Measurements from ENCODE around the gene ARHGAP21.
"Not testable (repeated sequence)": the region's sequence is repeated elsewhere in the genome, so short reads cannot be mapped to it uniquely, and the experiment has no call there.

Gene ARHGAP21

DNA sequence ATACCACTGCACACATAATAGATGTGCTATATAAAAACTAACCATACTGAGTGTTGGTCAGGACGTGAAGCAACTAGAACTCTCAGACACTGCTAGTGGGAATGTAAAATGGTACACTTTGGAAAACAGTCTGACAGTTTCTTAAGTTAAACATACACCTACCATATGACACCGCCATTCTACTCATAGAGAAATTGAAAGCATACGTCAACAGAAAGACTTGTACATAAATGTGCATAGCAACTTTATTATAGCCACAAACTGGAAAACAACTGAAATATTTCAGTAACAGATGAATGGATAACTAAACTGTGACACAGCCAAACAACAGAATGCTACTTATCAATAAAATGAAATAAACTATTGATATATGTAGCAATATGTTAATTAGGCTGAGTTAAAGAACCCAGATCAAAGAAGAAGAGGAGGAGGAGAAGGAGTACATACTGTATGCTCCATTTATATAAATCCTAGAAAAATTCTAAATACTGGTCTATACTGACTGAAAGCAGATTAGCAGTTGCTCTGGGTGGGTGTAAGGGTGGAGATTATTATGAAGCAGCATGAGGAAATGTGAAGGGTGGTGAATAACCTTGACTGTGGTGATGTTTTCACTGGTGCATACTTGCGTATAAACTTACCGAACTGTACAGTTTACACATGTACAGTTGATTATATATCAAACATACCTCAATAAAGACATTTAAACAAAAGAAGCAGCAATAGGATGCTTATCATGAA, 48.6 kb downstream of the ARHGAP21 start:
- no peak overlapping the region for H3K4me3 ChIP-seq (ENCODE audit: control insufficient read depth, low read depth, low read length)
- TF ChIP-seq, protein P1, sequence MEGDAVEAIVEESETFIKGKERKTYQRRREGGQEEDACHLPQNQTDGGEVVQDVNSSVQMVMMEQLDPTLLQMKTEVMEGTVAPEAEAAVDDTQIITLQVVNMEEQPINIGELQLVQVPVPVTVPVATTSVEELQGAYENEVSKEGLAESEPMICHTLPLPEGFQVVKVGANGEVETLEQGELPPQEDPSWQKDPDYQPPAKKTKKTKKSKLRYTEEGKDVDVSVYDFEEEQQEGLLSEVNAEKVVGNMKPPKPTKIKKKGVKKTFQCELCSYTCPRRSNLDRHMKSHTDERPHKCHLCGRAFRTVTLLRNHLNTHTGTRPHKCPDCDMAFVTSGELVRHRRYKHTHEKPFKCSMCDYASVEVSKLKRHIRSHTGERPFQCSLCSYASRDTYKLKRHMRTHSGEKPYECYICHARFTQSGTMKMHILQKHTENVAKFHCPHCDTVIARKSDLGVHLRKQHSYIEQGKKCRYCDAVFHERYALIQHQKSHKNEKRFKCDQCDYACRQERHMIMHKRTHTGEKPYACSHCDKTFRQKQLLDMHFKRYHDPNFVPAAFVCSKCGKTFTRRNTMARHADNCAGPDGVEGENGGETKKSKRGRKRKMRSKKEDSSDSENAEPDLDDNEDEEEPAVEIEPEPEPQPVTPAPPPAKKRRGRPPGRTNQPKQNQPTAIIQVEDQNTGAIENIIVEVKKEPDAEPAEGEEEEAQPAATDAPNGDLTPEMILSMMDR (IDR thresholded peaks at IDR 0.05; ENCODE audit: control insufficient read depth, insufficient read depth, low read depth, low read length, missing control alignments), result no peak
- DNase-seq (ENCODE audit: low read depth), result no peak

DNA sequence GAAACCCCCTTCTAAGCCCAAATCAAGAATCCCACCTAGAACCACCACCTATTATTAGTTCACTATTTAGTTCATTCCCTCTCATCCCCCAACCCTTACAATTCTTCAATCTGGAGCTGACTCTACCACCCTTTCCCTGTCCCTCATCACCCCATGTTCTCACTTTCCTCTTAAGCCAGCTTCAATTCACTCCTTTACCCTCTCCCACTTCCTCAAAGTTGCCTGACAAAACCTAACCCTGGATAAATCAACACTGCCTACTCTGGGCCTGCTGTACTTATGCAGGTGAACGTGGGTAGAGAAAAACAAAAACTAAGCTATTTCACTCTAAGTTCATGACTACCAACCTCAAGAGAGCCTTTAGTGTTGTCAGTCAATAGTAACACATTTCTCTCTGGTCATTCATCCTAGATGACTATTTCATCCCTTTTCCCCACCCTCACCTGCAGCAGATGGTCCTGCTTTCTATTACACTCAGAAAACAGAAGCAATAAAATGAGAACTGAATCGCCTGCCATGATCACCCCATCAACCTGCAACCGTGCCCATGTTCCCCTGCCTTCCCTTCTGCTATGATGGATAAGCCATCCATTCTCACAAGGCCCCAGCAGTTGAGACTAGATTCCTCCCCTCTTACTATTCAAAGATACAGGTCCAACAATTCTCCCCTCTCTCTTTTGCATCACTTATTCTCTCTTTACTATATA, 52.6 kb downstream of the ARHGAP21 start:
- TF ChIP-seq, protein P1 (IDR thresholded peaks at IDR 0.05; ENCODE audit: control insufficient read depth, insufficient read depth, low read depth, low read length, missing control alignments), result no peak
- DNase-seq (ENCODE audit: low read depth), result no peak
- H3K4me3 ChIP-seq (ENCODE audit: control insufficient read depth, low read depth, low read length), result no peak overlapping the region

DNA sequence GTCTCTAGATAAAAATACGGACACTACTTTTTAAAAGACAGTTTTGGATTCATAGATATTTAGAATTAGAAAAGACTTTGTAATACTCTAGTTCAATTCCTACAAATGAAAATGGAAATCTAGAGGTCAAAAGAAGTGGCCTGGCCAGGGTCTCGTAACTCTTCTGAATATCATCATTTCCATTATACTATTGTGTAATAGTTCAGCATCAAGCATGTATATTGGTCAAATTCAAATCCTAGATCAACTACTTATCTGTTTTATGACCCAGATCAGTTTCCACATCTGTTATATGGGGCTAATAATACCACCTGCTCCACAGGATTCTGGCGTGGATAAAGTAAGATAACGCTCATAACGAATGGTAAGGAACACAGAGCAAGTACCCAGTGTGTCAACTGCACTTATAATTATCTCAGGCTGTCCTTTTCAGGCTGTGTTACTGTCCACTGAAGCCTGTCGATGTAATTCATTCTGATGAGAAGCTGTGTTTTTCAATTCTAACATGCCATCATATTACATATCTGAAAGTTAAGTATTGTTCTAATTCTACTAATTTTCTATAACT, 54.3 kb downstream of the ARHGAP21 start:
- no peak for DNase-seq (ENCODE audit: low read depth)
- H3K4me3 ChIP-seq (ENCODE audit: control insufficient read depth, low read depth, low read length), result no peak overlapping the region
- TF ChIP-seq, protein P1 (IDR thresholded peaks at IDR 0.05; ENCODE audit: control insufficient read depth, insufficient read depth, low read depth, low read length, missing control alignments), result no peak

DNA sequence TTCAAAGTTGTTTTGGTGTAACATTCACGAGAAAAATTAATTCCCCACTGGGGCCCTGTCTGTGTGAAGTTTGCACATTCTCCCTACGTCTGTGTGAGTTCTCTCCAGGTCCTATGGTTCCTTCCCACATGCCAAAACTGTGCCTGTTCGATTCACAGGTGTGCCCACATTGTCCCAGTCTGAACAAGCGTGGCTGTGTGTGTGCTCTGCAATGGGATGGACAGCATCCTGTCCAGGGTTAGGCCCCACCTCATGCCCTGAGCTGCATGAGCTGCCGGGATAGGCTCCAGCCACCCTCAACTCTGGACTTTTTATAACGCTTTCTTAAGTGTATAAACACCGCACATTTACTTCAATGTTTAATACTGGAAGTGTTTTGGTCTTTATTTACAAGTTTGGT, 55.4 kb downstream of the ARHGAP21 start:
- no peak for DNase-seq (ENCODE audit: low read depth)
- no peak overlapping the region for H3K4me3 ChIP-seq (ENCODE audit: control insufficient read depth, low read depth, low read length)
- TF ChIP-seq, protein P1 (IDR thresholded peaks at IDR 0.05; ENCODE audit: control insufficient read depth, insufficient read depth, low read depth, low read length, missing control alignments), result no peak

DNA sequence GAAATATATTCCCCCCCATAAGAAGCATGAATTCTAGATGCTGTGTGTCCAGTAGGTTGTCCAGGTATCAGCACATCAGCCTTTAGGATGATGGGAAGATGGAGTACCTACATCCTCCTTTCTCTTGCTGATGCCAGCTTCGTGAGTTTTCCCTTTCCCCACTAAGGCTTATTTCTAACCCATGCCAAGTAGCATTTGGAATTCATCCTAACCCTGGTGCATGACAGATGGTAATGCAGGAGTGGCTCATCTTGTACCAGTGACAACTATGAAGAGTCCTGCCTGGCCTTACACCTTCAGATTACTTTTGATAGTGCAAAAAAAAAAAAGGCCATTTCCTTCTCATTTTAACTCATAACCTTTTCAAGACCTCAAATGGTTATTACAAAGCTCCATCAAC, 58.7 kb downstream of the ARHGAP21 start:
- H3K4me3 ChIP-seq (ENCODE audit: control insufficient read depth, low read depth, low read length), result no peak overlapping the region
- TF ChIP-seq, protein P1 (IDR thresholded peaks at IDR 0.05; ENCODE audit: control insufficient read depth, insufficient read depth, low read depth, low read length, missing control alignments), result no peak
- DNase-seq (ENCODE audit: low read depth), result no peak

DNA sequence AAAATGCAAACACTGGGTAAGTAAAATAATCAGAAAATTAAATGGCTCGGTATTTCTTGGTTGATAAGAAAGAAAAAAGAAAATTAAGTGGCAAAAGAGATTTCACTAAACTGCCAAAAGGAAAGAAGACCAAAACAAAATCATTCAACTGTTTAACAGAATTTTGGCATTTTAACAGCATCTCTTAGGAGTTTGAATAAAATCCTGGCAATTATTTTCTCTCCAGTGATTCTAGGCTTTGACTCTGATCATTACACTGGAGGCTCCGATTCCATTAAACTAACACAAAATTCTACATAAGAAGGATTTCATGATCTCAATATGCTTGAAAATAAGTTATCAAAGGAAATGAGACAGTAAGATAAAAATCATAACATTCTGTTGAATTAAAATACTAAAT, 62.3 kb downstream of the ARHGAP21 start:
- TF ChIP-seq, protein P1 (IDR thresholded peaks at IDR 0.05; ENCODE audit: control insufficient read depth, insufficient read depth, low read depth, low read length, missing control alignments), result no peak
- no peak for DNase-seq (ENCODE audit: low read depth)
- no peak overlapping the region for H3K4me3 ChIP-seq (ENCODE audit: control insufficient read depth, low read depth, low read length)

DNA sequence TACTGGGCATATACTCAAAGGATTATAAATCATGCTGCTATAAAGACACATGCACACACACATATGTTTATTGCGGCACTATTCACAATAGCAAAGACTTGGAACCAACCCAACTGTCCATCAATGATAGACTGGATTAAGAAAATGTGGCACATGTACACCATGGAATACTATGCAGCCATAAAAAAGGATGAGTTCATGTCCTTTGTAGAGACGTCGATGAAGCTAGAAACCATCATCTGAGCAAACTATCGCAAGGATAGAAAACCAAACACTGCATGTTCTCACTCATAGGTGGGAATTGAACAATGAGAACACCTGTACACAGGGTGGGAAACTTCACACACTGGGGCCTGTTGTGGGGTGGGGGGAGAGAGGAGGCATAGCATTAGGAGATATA, 65.4 kb downstream of the ARHGAP21 start:
- not testable (repeated sequence) for H3K4me3 ChIP-seq (ENCODE audit: control insufficient read depth, low read depth, low read length); DNase-seq (ENCODE audit: low read depth)

DNA sequence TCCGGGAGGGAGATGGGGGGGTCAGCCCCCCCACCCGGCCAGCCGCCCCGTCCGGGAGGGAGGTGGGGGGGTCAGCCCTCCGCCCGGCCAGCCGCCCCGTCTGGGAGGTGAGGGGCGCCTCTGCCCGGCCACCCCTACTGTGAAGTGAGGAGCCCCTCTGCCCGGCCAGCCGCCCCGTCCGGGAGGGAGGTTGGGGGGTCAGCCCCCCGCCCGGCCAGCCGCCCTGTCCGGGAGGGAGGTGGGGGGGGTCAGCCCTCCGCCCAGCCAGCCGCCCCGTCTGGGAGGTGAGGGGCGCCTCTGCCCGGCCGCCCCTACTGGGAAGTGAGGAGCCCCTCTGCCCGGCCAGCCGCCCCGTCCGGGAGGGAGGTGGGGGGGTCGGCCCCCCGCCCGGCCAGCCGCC, 67.4 kb downstream of the ARHGAP21 start:
- not testable (repeated sequence) for DNase-seq (ENCODE audit: low read depth)

More for the DNA sequence above, 67.4 kb downstream of the ARHGAP21 start:
- H3K4me3 ChIP-seq (ENCODE audit: control insufficient read depth, low read depth, low read length), result not testable (repeated sequence)

All from AG09309 (cell line).